PC-9 (cell line): ENCODE measurements around the gene ZNF646.

ENCODE experiments used
- CTCF ChIP-seq: fragments of 200-600 bp; sonication (generic); conservative IDR thresholded peaks from 2 replicates; pipeline ENCODE4 v1.6.1; 2017; ENCODE audit warnings: mixed run types, antibody characterized with exemption, mild to moderate bottlenecking, moderate library complexity
- EZH2 ChIP-seq: fragments of 200-600 bp; sonication (generic); IDR thresholded peaks from 2 replicates; pipeline ENCODE4 v1.8.0; 2017; ENCODE audit warnings: antibody characterized with exemption, low read depth

DNA sequence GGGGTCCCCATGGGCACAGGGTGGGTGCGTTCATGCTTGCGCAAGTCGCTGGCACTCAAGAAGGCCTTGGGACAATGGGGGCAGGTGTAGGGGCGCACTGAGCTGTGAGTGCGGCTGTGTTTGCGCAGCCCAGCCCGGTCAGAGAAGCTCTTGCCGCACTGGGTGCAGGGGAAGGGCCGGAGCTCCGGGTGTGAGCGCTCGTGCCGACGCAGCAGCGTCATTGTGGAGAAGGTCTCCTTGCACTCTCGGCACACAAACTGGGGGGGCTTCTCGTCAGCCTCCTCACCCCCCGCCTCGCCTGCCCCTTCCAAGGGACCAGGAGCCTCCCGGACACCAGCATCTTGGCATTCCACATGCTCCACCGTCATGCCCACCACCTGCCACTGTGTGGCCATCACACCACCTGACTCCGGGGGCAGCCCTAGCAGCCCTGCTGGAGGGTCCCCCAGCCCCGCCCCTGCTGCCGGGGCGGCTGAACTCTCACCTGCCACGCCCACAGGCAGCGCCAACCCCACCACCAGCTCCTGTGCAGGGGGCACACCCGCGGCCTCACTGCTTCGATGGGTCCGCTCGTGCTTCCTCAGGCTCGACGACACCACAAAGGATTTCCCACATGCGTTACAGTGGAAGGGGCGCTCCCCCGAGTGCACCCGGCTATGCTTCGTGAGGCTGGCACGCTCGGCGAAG is 13.0 kb upstream of the ZNF646 start:
- no peak for TF ChIP-seq CTCF
- TF ChIP-seq EZH2: no peak
